Endothelial cell of umbilical vein (primary cell): ENCODE measurements around the gene ST6GAL2. TPM values are rescaled to one million over a fixed set of nuclear protein-coding genes. Genes with fewer than 3 reads are reported as not detected.

Experiments
- BruUV-seq: library from RNA; stranded (reverse); fragments of 400-500 nt; replicated peaks from 2 replicates; lab custom pipeline; 2021; lab: Mats Ljungman, UMichigan
- CTCF ChIA-PET: fragments of 300-600, 350-600 bp; sonication (Branson Sonifier 250); formaldehyde crosslinking; loops from one replicate; lab custom pipeline; 2021; ENCODE audit warnings: antibody characterized with exemption, inconsistent platforms; lab: Charles Lee
- POLR2A ChIA-PET: fragments of 300-600, 350-600 bp; sonication (Branson Sonifier 250); formaldehyde crosslinking; loops from one replicate; lab custom pipeline; 2021; ENCODE audit warnings: antibody characterized with exemption, inconsistent platforms; lab: Charles Lee
- DNase-seq: peaks from one replicate; pipeline ENCODE4 v3.0.0-alpha.2; 2011; ENCODE audit warnings: low read depth, low spot score
- FAIRE-seq: peaks from 2 replicates; lab custom pipeline; 2011; peaks lifted over from hg19 to GRCh38; lab: Jason Lieb, UNC
- H2AFZ ChIP-seq: 2 replicates; pipeline ENCODE4 v1.6.0; 2012; ENCODE audit warnings: low read depth, low read length, control low read depth, inconsistent platforms
- H3K27ac ChIP-seq: 2 replicates; pipeline ENCODE4 v1.5.1; 2011; ENCODE audit warnings: low read depth, mild to moderate bottlenecking, control low read depth, low read length, moderate library complexity; ENCODE audit not compliant: insufficient read depth
- H3K27me3 ChIP-seq, 2 experiments: 2 replicates each; pipeline versions ENCODE4 v1.6.0 to v1.6.1; 2011; ENCODE audit warnings: low read length in 2 of 2, mixed read lengths in 1 of 2; ENCODE audit not compliant: control insufficient read depth in 2 of 2, insufficient read depth in 2 of 2
- H3K36me3 ChIP-seq, 2 experiments: 2 replicates in 1 of 2; 3 replicates in 1 of 2; pipeline ENCODE4 v1.5.1; 2011; ENCODE audit warnings: low read length in 2 of 2, mild to moderate bottlenecking in 1 of 2, moderate library complexity in 1 of 2; ENCODE audit not compliant: control insufficient read depth in 2 of 2, insufficient read depth in 2 of 2; ENCODE audit errors: extremely low read depth in 1 of 2
- H3K4me1 ChIP-seq: 3 replicates; pipeline ENCODE4 v1.5.1; 2011; ENCODE audit warnings: mild to moderate bottlenecking, low read length; ENCODE audit not compliant: control insufficient read depth, insufficient read depth; ENCODE audit errors: extremely low read depth
- H3K4me2 ChIP-seq: 2 replicates; pipeline ENCODE4 v1.6.1; 2011; ENCODE audit warnings: low read length, control low read depth, mixed read lengths; ENCODE audit not compliant: insufficient read depth
- H3K4me3 ChIP-seq, 3 experiments: fragments of 200-600 bp in 1 of 3; sonication (generic), shearing (Covaris generic) in 1 of 3; replicated peaks in 1 of 3; 2 replicates each; pipeline ENCODE4 v1.5.1; 2011 to 2016; ENCODE audit warnings: control low read depth in 3 of 3, low read length in 3 of 3, mild to moderate bottlenecking in 2 of 3, inconsistent platforms in 1 of 3, low read depth in 1 of 3, moderate library complexity in 1 of 3; ENCODE audit not compliant: insufficient read depth in 1 of 3
- H3K79me2 ChIP-seq: 2 replicates; pipeline ENCODE4 v1.6.0; 2012; ENCODE audit warnings: low read length, inconsistent platforms; ENCODE audit not compliant: control insufficient read depth, insufficient read depth
- H3K9ac ChIP-seq: replicated peaks from 2 replicates; pipeline ENCODE3; 2011; ENCODE audit warnings: low read length, control low read depth; ENCODE audit not compliant: insufficient read depth; ENCODE audit errors: extremely low read depth
- H3K9me1 ChIP-seq: replicated peaks from 3 replicates; pipeline ENCODE4 v1.6.0; 2011; ENCODE audit warnings: mild to moderate bottlenecking, low read length; ENCODE audit not compliant: control insufficient read depth, insufficient read depth; ENCODE audit errors: extremely low read depth
- H3K9me3 ChIP-seq: replicated peaks from 2 replicates; pipeline ENCODE4 v1.5.1; 2012; ENCODE audit warnings: low read length, inconsistent platforms; ENCODE audit not compliant: control insufficient read depth, insufficient read depth
- H4K20me1 ChIP-seq: replicated peaks from 2 replicates; pipeline ENCODE3; 2011; ENCODE audit warnings: mild to moderate bottlenecking, low read length; ENCODE audit not compliant: control insufficient read depth, insufficient read depth; ENCODE audit errors: extremely low read depth
- EZH2 ChIP-seq: IDR thresholded peaks from 2 replicates; pipeline ENCODE4 v1.6.1; 2012; ENCODE audit warnings: borderline replicate concordance, low read depth, mild to moderate bottlenecking, moderate library complexity, low read length, inconsistent platforms; ENCODE audit not compliant: severe bottlenecking
- FOS ChIP-seq: IDR thresholded peaks from 2 replicates; pipeline ENCODE4 v1.6.1; 2011; ENCODE audit warnings: mild to moderate bottlenecking, low read length, moderate library complexity, borderline replicate concordance; ENCODE audit not compliant: insufficient read depth
- GATA2 ChIP-seq: IDR thresholded peaks from 2 replicates; pipeline ENCODE4 v1.7.0; 2011; ENCODE audit warnings: low read depth, mild to moderate bottlenecking, moderate library complexity, mixed read lengths, low read length; ENCODE audit not compliant: insufficient read length, insufficient read depth
- JUN ChIP-seq: IDR thresholded peaks from 2 replicates; pipeline ENCODE4 v1.6.1; 2011; ENCODE audit warnings: borderline replicate concordance, low read depth; ENCODE audit not compliant: insufficient read length, insufficient read depth
- MYC ChIP-seq: IDR thresholded peaks from one replicate; pipeline ENCODE4 v1.6.1; 2011; ENCODE audit warnings: mild to moderate bottlenecking, low read depth, low read length
- POLR2A ChIP-seq: IDR thresholded peaks from 2 replicates; pipeline ENCODE4 v1.6.1; 2012; ENCODE audit warnings: low read depth, mild to moderate bottlenecking, control low read depth, low read length
- POLR2AphosphoS5 ChIP-seq: IDR thresholded peaks from 2 replicates; pipeline ENCODE4 v1.6.1; 2012; ENCODE audit warnings: low read depth, mild to moderate bottlenecking, control low read depth, low read length, moderate library complexity; ENCODE audit not compliant: insufficient read depth
- dilution Hi-C: fragments of 300-500 bp; cut with MboI; formaldehyde crosslinking; loops from one replicate; pipeline ENCODE4 v1.15.0; 2019; ENCODE audit warnings: low sequenced_read_pairs; ENCODE audit not compliant: extremely low pct_ligation_motif_present
- intact Hi-C: fragments of 100-400 bp; cut with micrococcal nuclease; formaldehyde crosslinking; loops from one replicate; pipeline ENCODE4 v1.10.0; 2022
- polyA plus RNA-seq, 4 experiments: library from polyadenylated mRNA; depleted of rRNA in 3 of 4; stranded (reverse) in 3 of 4; unstranded in 1 of 4; fragments of >200 nt; gene quantifications; 2 replicates each; pipeline versions ENCODE4 v1.2.1 to v1.2.3, GENCODE V29; 2011 to 2012; ENCODE audit warnings: missing spikeins in 1 of 4
- total RNA-seq: library from RNA; stranded (reverse); gene quantifications from 2 replicates; pipeline ENCODE4 v1.2.3, GENCODE V29; 2021
- TF ChIP-seq, protein P1 (sequence below): IDR thresholded peaks from 2 replicates; pipeline ENCODE4 v1.6.1; 2011; ENCODE audit not compliant: insufficient read depth, insufficient read length
- TF ChIP-seq, protein P2 (sequence below), 2 donors: IDR thresholded peaks; 1 replicate in 1 of 2; 2 replicates in 1 of 2; pipeline ENCODE4 v1.5.1; 2011; ENCODE audit warnings: low read length in 2 of 2, mild to moderate bottlenecking in 2 of 2, moderate library complexity in 2 of 2, control low read depth in 1 of 2, inconsistent platforms in 1 of 2, low read depth in 1 of 2; ENCODE audit not compliant: insufficient read depth in 1 of 2; ENCODE audit errors: extremely low read depth in 1 of 2

ST6GAL2 gene
- total and polyA plus RNA-seq, 2 donors (not counting 3 experiments of a cell fraction or from before 2014, with no cell fraction given), result not detected

DNA sequence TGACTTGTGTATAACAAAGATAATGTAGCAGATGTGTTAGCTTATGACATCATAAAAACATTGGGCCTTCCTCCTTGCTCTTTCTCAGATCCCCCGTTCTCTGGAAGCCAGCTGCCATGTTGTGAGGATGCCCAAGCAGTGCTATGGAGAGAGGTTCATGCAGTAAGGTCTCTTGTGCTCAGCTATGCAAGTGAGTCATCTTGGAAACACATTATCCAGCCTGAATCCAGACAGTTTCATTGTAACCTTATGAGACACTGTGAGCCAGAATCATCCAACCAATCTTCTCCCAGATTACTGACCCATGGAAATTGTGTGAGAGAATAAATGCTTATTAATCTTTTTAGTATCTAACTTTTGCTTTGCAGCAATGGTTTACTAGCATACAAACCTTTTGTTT, 60.8 kb downstream of the ST6GAL2 start:
- BruUV-seq, result no TSS peak
- FAIRE-seq, result no peak
- CTCF ChIA-PET, result interaction anchor here (0.9 kb wide), 1 partner anchor 11 kb away, joined by 3 read pairs; no protein-coding TSS in a partner anchor

More for the DNA sequence above, 60.8 kb downstream of the ST6GAL2 start:
- dilution Hi-C loops (no loop called here), intact Hi-C loops (no loop called here)
- no peaks in the 10 kb centered on the region for H4K20me1 ChIP-seq
- no peak overlapping the region for H3K27ac ChIP-seq
- H3K27me3 ChIP-seq, result no peaks in the 10 kb centered on the region
- no peaks in the 10 kb centered on the region for H3K9me1 ChIP-seq
- no peaks in the 10 kb centered on the region for H3K79me2 ChIP-seq
- no peak for TF ChIP-seq GATA2
- no peak for TF ChIP-seq POLR2AphosphoS5
- no peak for TF ChIP-seq POLR2A
- no peak for TF ChIP-seq FOS
- TF ChIP-seq, protein P1, sequence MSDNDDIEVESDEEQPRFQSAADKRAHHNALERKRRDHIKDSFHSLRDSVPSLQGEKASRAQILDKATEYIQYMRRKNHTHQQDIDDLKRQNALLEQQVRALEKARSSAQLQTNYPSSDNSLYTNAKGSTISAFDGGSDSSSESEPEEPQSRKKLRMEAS, result no peak
- TF ChIP-seq JUN, result no peak
- no peak for TF ChIP-seq MYC
- TF ChIP-seq, protein P2, sequence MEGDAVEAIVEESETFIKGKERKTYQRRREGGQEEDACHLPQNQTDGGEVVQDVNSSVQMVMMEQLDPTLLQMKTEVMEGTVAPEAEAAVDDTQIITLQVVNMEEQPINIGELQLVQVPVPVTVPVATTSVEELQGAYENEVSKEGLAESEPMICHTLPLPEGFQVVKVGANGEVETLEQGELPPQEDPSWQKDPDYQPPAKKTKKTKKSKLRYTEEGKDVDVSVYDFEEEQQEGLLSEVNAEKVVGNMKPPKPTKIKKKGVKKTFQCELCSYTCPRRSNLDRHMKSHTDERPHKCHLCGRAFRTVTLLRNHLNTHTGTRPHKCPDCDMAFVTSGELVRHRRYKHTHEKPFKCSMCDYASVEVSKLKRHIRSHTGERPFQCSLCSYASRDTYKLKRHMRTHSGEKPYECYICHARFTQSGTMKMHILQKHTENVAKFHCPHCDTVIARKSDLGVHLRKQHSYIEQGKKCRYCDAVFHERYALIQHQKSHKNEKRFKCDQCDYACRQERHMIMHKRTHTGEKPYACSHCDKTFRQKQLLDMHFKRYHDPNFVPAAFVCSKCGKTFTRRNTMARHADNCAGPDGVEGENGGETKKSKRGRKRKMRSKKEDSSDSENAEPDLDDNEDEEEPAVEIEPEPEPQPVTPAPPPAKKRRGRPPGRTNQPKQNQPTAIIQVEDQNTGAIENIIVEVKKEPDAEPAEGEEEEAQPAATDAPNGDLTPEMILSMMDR (IDR thresholded peaks at IDR 0.05; ENCODE audit: extremely low read depth in 1 of 2, insufficient read depth in 1 of 2, low read depth in 1 of 2, low read length in 2 of 2), result no peak
- TF ChIP-seq EZH2, result no peak
- H3K9ac ChIP-seq, result no peak overlapping the region
- POLR2A ChIA-PET, result no interaction called here
- DNase-seq, result no peak
- no peaks in the 10 kb centered on the region for H3K4me1 ChIP-seq
- H3K36me3 ChIP-seq, result no peaks in the 10 kb centered on the region
- no peak overlapping the region for H3K4me2 ChIP-seq
- H3K4me3 ChIP-seq, result no peak overlapping the region
- no peak overlapping the region for H2AFZ ChIP-seq
- H3K9me3 ChIP-seq, result peaks cover 9% of the 10 kb centered on the region
